ENCODE data around the gene HOMER2.

GRCh38 chr15:82985688-82986441 lies 33.3 kb upstream of the HOMER2 start, which contains the start of gene RAMAC:
- TF ChIP-seq, protein P1, sequence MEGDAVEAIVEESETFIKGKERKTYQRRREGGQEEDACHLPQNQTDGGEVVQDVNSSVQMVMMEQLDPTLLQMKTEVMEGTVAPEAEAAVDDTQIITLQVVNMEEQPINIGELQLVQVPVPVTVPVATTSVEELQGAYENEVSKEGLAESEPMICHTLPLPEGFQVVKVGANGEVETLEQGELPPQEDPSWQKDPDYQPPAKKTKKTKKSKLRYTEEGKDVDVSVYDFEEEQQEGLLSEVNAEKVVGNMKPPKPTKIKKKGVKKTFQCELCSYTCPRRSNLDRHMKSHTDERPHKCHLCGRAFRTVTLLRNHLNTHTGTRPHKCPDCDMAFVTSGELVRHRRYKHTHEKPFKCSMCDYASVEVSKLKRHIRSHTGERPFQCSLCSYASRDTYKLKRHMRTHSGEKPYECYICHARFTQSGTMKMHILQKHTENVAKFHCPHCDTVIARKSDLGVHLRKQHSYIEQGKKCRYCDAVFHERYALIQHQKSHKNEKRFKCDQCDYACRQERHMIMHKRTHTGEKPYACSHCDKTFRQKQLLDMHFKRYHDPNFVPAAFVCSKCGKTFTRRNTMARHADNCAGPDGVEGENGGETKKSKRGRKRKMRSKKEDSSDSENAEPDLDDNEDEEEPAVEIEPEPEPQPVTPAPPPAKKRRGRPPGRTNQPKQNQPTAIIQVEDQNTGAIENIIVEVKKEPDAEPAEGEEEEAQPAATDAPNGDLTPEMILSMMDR (IDR thresholded peaks at IDR 0.05; ENCODE audit: borderline replicate concordance, extremely low read depth, low read length, poor library complexity, severe bottlenecking): no peak
- TF ChIP-seq EZH2 (IDR thresholded peaks at IDR 0.05; ENCODE audit: borderline replicate concordance, low read depth, low read length, severe bottlenecking): no peak

Measured in DND-41 (cell line).